Smooth muscle cell (in vitro differentiated cells): ENCODE measurements around the gene TANC1. TPM values are rescaled to one million over a fixed set of nuclear protein-coding genes. Genes with fewer than 3 reads are reported as not detected.

Experiments used
- DNase-seq: peaks from one replicate; lab custom pipeline; 2025; ENCODE audit not compliant: unreplicated experiment; lab: John Stamatoyannopoulos, UW
- H2AFZ ChIP-seq: fragments of 200-600 bp; sonication (generic); 2 replicates; pipeline ENCODE4 v1.6.0; 2016; ENCODE audit warnings: antibody characterized with exemption, low read depth, mild to moderate bottlenecking
- H3F3A ChIP-seq: fragments of 200-600 bp; sonication (generic); 2 replicates; pipeline ENCODE4 v1.6.0; 2017; ENCODE audit warnings: antibody characterized with exemption, low read depth
- H3K27ac ChIP-seq: fragments of 200-600 bp; sonication (generic); 2 replicates; pipeline ENCODE4 v1.5.1; 2016; ENCODE audit warnings: low read depth, mild to moderate bottlenecking
- H3K27me3 ChIP-seq: fragments of 200-600 bp; sonication (generic); 2 replicates; pipeline ENCODE4 v1.6.1; 2016; ENCODE audit warnings: low read depth, mild to moderate bottlenecking
- H3K36me3 ChIP-seq: fragments of 200-600 bp; sonication (generic); 2 replicates; pipeline ENCODE4 v1.5.1; 2016; ENCODE audit warnings: low read depth
- H3K4me1 ChIP-seq: fragments of 200-600 bp; sonication (generic); 2 replicates; pipeline ENCODE4 v1.5.1; 2016; ENCODE audit warnings: low read depth
- H3K4me2 ChIP-seq: fragments of 200-600 bp; sonication (generic); 2 replicates; pipeline ENCODE4 v1.6.0; 2016; ENCODE audit warnings: mild to moderate bottlenecking
- H3K4me3 ChIP-seq: fragments of 200-600 bp; sonication (generic); 2 replicates; pipeline ENCODE4 v1.5.1; 2016; ENCODE audit warnings: mild to moderate bottlenecking
- H3K79me2 ChIP-seq: fragments of 200-600 bp; sonication (generic); 2 replicates; pipeline ENCODE4 v1.6.0; 2016; ENCODE audit warnings: low read depth, mild to moderate bottlenecking
- H3K9ac ChIP-seq: fragments of 200-600 bp; sonication (generic); 2 replicates; pipeline ENCODE4 v1.6.0; 2016; ENCODE audit warnings: low read depth
- H3K9me3 ChIP-seq: fragments of 200-600 bp; sonication (generic); replicated peaks from 2 replicates; pipeline ENCODE4 v1.5.1; 2016; ENCODE audit warnings: low read depth
- H4K20me1 ChIP-seq: fragments of 200-600 bp; sonication (generic); 2 replicates; pipeline ENCODE4 v1.6.0; 2016; ENCODE audit warnings: low read depth
- WGBS: methylation state at CpG from one replicate; pipeline ENCODE4 v1.1.7; 2016; ENCODE audit warnings: low lambda C conversion rate; 5-methylcytosine and 5-hydroxymethylcytosine counted together
- polyA plus RNA-seq: library from polyadenylated mRNA; unstranded; fragments of >200 nt; fragmentation: Nextera tagmentation; extraction: Ambion mirVana; gene quantifications from 2 replicates; pipeline ENCODE4 v1.2.1, GENCODE V29; 2016
- total RNA-seq: library from RNA; depleted of rRNA; stranded (reverse); fragments of >200 nt; gene quantifications from 2 replicates; pipeline ENCODE4 v1.2.3, GENCODE V29; 2014
- TF ChIP-seq, protein P1 (sequence below): fragments of 200-600 bp; sonication (generic); IDR thresholded peaks from 2 replicates; pipeline ENCODE4 v1.5.1; 2017; ENCODE audit warnings: borderline replicate concordance, mild to moderate bottlenecking, antibody characterized with exemption; ENCODE audit not compliant: insufficient read depth, poor library complexity, severe bottlenecking

TANC1 gene
- total and polyA plus RNA-seq, 2 experiments from 2014 or later, result 9.1 to 30.8 TPM

DNA sequence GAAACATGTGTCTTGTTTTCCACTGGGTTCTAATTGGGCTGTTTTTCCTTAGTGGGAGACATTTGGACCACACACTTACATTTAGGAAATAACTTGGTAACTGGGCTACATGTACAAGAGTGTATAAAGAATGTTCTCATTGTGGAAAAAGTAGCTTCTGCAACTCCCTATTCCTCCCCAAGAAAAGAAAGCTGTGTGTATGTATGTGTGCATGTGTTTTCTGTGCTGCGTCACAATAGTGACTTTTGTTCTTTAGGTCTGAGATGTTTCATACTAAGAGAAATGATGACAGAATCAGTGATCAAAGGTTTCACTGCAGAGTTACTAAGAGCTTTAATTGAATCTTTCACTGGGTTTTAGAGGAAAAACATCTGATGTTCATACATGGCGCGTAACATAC, 82.7 kb downstream of the TANC1 start:
- TF ChIP-seq, protein P1, sequence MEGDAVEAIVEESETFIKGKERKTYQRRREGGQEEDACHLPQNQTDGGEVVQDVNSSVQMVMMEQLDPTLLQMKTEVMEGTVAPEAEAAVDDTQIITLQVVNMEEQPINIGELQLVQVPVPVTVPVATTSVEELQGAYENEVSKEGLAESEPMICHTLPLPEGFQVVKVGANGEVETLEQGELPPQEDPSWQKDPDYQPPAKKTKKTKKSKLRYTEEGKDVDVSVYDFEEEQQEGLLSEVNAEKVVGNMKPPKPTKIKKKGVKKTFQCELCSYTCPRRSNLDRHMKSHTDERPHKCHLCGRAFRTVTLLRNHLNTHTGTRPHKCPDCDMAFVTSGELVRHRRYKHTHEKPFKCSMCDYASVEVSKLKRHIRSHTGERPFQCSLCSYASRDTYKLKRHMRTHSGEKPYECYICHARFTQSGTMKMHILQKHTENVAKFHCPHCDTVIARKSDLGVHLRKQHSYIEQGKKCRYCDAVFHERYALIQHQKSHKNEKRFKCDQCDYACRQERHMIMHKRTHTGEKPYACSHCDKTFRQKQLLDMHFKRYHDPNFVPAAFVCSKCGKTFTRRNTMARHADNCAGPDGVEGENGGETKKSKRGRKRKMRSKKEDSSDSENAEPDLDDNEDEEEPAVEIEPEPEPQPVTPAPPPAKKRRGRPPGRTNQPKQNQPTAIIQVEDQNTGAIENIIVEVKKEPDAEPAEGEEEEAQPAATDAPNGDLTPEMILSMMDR, result no peak
- Histone ChIP-seq H3K9ac (no peak overlapping the region), H4K20me1 (peaks cover 88% of the 10 kb centered on the region), H3K4me1 (peaks cover 15% of the 10 kb centered on the region), H3K27me3 (no peaks in the 10 kb centered on the region), H3K4me2 (no peak overlapping the region), H3K27ac (no peak overlapping the region), H3K9me3 (no peaks in the 10 kb centered on the region), H3K79me2 (peaks cover 16% of the 10 kb centered on the region), H3K4me3 (no peak overlapping the region), H2AFZ (no peak overlapping the region), H3F3A (no peaks in the 10 kb centered on the region), H3K36me3 (no peaks in the 10 kb centered on the region)
- WGBS, result 99% methylated on average over 3 of the region's 3 CpGs
- DNase-seq, result no peak

GRCh38 chr2:159051661-159052060, 83.2 kb downstream of the TANC1 start:
- peaks cover 15% of the 10 kb centered on the region for H3K4me1 ChIP-seq
- no peak overlapping the region for H3K4me3 ChIP-seq
- no peak overlapping the region for H3K9ac ChIP-seq
- 88% methylated on average over 5 of the region's 5 CpGs for WGBS
- TF ChIP-seq, protein P1, result no peak
- no peak overlapping the region for H2AFZ ChIP-seq
- H3K36me3 ChIP-seq, result no peaks in the 10 kb centered on the region
- DNase-seq, result no peak
- peaks cover 19% of the 10 kb centered on the region for H3K79me2 ChIP-seq
- no peaks in the 10 kb centered on the region for H3K27me3 ChIP-seq
- H3F3A ChIP-seq, result no peaks in the 10 kb centered on the region
- no peak overlapping the region for H3K4me2 ChIP-seq
- H4K20me1 ChIP-seq, result peaks cover 87% of the 10 kb centered on the region
- no peaks in the 10 kb centered on the region for H3K9me3 ChIP-seq
- no peak overlapping the region for H3K27ac ChIP-seq

DNA sequence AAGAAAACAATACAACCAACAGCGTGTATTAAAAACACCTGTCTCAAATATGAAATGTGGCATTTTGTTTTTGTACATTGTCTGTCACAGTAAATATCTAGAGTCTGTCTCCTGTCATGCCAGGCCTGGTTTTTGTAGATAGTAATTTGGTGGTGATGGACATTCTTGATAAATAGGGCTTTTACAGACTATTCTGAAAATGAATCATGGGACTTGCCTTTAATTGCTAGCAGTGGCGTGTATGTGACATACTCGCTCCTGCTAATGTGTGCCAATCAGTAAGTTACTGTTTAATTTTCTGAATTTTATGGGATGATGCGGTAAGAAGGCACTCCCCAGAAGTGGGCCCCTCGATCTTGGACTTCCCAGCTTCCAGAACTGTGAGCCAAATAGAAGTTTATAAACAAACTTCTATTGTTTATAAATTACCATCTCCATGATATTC, 83.7 kb downstream of the TANC1 start:
- Histone ChIP-seq H3K9ac (no peak overlapping the region), H3K4me2 (peak overlapping the region; percentile 45), H3K36me3 (no peaks in the 10 kb centered on the region), H3K27ac (peak overlapping the region; percentile 43), H3K79me2 (peaks cover 24% of the 10 kb centered on the region), H2AFZ (no peak overlapping the region), H4K20me1 (peaks cover 86% of the 10 kb centered on the region), H3K4me1 (peaks cover 15% of the 10 kb centered on the region), H3K27me3 (no peaks in the 10 kb centered on the region), H3F3A (no peaks in the 10 kb centered on the region), H3K4me3 (no peak overlapping the region), H3K9me3 (no peaks in the 10 kb centered on the region)
- TF ChIP-seq, protein P1, result no peak
- no peak for DNase-seq
- 39% methylated on average over 5 of the region's 5 CpGs for WGBS
